ENCODE measurements around the gene CLDN17. TPM values are rescaled to one million over a fixed set of nuclear protein-coding genes. Genes with fewer than 3 reads are reported as not detected.

Gene CLDN17
- total RNA-seq, 4 donors from 2014 or later: 0.19 TPM; not detected in 3

- no peak for DNase-seq (ENCODE audit: low spot score in 2 of 2)
- intact Hi-C loops (cut with DNase I; ENCODE audit: low total_unique reads): no loop called here
- H3K4me3 ChIP-seq (ENCODE audit: low read depth, poor library complexity, severe bottlenecking): no peak overlapping the region
- WGBS, 2 donors: 63 to 70% methylated on average over 3 of the region's 3 CpGs
- no peak for TF ChIP-seq CTCF (IDR thresholded peaks at IDR 0.05)
- TF ChIP-seq POLR2A (IDR thresholded peaks at IDR 0.05): no peak
Observed at GRCh38 chr21:30168086-30168485, 1.5 kb upstream of the CLDN17 start.

GRCh38 chr21:30166171-30166570 is 434 bp downstream of the CLDN17 start:
- intact Hi-C loops (cut with DNase I; ENCODE audit: low total_unique reads): no loop called here
- H3K4me3 ChIP-seq (ENCODE audit: low read depth, poor library complexity, severe bottlenecking): no peak overlapping the region
- 92 to 95% methylated on average over 9 of the region's 9 CpGs for WGBS, 2 donors
- no peak for DNase-seq (ENCODE audit: low spot score in 2 of 2)
- TF ChIP-seq CTCF (IDR thresholded peaks at IDR 0.05) (no peak), POLR2A (IDR thresholded peaks at IDR 0.05) (no peak)

DNA sequence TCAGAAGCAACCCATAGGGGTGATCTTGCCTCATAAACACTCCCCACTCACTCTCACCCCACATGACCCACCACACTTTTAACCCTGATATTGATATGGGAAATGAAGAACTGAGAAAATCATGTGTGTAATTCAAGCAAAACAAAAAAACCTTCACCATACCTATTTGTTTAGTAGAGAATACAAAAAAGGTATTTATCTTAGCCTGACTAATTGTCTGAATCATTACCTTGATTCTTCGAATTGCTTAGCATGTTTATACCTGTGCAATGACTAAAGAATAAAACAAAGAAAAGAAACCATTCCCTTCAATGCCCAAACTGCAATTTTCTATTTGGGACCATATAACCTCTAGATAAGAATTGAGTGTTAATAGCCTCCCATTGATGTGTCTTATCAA is 1.8 kb downstream of the CLDN17 start:
- TF ChIP-seq CTCF (IDR thresholded peaks at IDR 0.05) (no peak), POLR2A (IDR thresholded peaks at IDR 0.05) (no peak)
- 56 to 73% methylated on average over 1 of the region's 1 CpG for WGBS, 2 donors
- H3K4me3 ChIP-seq (ENCODE audit: low read depth, poor library complexity, severe bottlenecking): no peak overlapping the region
- no peak for DNase-seq (ENCODE audit: low spot score in 2 of 2)
- intact Hi-C loops (cut with DNase I; ENCODE audit: low total_unique reads): no loop called here

GRCh38 chr21:30153697-30154340 is 12.8 kb downstream of the CLDN17 start:
- intact Hi-C loops (cut with DNase I; ENCODE audit: low total_unique reads): no loop called here
- no peak for DNase-seq (ENCODE audit: low spot score in 2 of 2)
- no peak overlapping the region for H3K4me3 ChIP-seq (ENCODE audit: low read depth, poor library complexity, severe bottlenecking)
- TF ChIP-seq POLR2A (IDR thresholded peaks at IDR 0.05) (no peak), CTCF (IDR thresholded peaks at IDR 0.05) (no peak)
- WGBS, 2 donors: 60 to 70% methylated on average over 1 of the region's 1 CpG

DNA sequence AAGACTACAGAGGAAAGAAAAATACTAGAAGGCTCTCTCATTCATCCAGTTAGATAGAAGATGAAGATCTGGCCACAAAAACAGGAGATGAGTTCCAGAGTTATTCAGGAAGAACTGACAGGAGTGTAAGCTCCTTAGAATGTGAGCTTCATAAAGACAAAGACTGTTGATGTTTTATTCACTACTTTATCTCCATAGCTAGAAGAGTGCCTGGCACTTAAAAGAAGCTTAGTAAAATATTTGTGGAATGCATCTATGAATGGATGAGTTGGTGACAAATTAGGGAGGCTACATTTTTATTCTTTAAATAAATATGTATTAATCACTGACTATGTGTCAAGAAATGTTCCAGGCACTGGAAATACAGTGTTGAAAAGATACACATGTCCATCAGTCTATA is 13.8 kb downstream of the CLDN17 start:
- H3K4me3 ChIP-seq (ENCODE audit: low read depth, poor library complexity, severe bottlenecking): no peak overlapping the region
- TF ChIP-seq CTCF (IDR thresholded peaks at IDR 0.05) (no peak), POLR2A (IDR thresholded peaks at IDR 0.05) (no peak)
- DNase-seq (ENCODE audit: low spot score in 2 of 2): no peak
- intact Hi-C loops (cut with DNase I; ENCODE audit: low total_unique reads): no loop called here

DNA sequence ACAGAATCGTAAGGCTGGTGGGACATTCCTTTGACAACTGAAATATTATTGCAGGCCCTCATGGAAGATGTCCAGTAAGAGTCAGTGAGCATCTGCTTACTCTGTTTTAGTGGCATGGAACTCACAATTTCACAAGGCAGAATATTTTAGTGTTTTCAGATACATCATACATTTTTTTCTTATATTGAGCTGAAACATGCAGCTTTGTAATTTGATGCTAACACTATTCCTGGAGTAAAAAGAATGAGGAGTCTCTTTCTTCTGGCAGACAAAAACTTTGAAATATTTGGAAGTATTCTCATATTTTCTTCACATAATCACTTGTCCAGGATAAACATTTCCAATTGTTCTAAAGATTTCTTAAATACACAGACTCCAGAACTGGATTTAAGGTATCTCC is 17.7 kb downstream of the CLDN17 start:
- 62 to 79% methylated on average over 1 of the region's 1 CpG for WGBS, 2 donors
- intact Hi-C loops (cut with DNase I; ENCODE audit: low total_unique reads): no loop called here
- no peak for TF ChIP-seq CTCF (IDR thresholded peaks at IDR 0.05)
- no peak for TF ChIP-seq POLR2A (IDR thresholded peaks at IDR 0.05)
- H3K4me3 ChIP-seq (ENCODE audit: low read depth, poor library complexity, severe bottlenecking): no peak overlapping the region
- no peak for DNase-seq (ENCODE audit: low spot score in 2 of 2)

Measured in lower leg skin (tissue), 4 donors.